Measurements from ENCODE around the gene HLA-DPB1.

HLA-DPB1 gene

GRCh38 chr6:33071569-33071968 lies 4.2 kb upstream of the HLA-DPB1 start:
- no peak for DNase-seq (ENCODE audit: low spot score)

DNA sequence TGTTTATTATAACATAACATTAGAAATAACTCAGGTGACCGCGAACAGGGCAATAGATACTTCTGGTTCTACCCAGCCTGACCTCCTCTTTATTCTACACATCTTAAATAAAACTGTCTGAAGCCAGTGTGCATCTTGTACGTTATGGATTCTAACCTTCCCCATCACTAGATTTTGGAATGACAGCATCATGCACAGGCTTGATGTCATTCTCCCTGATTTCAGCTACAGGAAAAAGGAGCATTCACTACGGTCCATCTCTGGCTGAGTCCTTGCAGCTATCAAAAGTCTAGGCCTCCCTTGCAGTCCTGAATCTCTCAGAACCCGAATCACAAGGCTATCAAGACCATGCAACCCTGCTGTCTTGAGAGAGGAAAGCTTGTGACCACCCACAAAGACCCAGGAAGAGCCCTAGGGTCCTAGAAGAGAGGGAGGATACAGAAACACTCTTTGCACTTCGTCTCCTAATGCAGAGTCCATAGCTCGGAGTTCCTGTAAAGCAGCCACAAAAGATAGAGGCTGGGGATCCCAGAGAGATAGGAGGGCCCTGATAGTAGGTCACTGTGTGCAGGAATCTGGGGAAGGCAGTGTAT lies 3.2 kb upstream of the HLA-DPB1 start:
- no peak overlapping the region for H3K27ac ChIP-seq (ENCODE audit: poor library complexity, severe bottlenecking)
- H3K36me3 ChIP-seq (ENCODE audit: low read depth): no peaks in the 10 kb centered on the region
- TF ChIP-seq, protein P1, sequence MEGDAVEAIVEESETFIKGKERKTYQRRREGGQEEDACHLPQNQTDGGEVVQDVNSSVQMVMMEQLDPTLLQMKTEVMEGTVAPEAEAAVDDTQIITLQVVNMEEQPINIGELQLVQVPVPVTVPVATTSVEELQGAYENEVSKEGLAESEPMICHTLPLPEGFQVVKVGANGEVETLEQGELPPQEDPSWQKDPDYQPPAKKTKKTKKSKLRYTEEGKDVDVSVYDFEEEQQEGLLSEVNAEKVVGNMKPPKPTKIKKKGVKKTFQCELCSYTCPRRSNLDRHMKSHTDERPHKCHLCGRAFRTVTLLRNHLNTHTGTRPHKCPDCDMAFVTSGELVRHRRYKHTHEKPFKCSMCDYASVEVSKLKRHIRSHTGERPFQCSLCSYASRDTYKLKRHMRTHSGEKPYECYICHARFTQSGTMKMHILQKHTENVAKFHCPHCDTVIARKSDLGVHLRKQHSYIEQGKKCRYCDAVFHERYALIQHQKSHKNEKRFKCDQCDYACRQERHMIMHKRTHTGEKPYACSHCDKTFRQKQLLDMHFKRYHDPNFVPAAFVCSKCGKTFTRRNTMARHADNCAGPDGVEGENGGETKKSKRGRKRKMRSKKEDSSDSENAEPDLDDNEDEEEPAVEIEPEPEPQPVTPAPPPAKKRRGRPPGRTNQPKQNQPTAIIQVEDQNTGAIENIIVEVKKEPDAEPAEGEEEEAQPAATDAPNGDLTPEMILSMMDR (IDR thresholded peaks at IDR 0.05; ENCODE audit: poor library complexity, severe bottlenecking): no peak
- no peaks in the 10 kb centered on the region for H3K9me3 ChIP-seq (ENCODE audit: severe bottlenecking)
- H3K4me3 ChIP-seq (ENCODE audit: severe bottlenecking): no peak overlapping the region
- no peaks in the 10 kb centered on the region for H3K4me1 ChIP-seq (ENCODE audit: insufficient read depth, poor library complexity, severe bottlenecking)
- no peak for ATAC-seq (ENCODE audit: low read depth)
- peaks cover 3% of the 10 kb centered on the region for H3K27me3 ChIP-seq (ENCODE audit: insufficient read depth, poor library complexity, severe bottlenecking)
- DNase-seq (ENCODE audit: low spot score): no peak

More at GRCh38 chr6:33071569-33071968, 4.2 kb upstream of the HLA-DPB1 start:
- peaks cover 3% of the 10 kb centered on the region for H3K27me3 ChIP-seq (ENCODE audit: insufficient read depth, poor library complexity, severe bottlenecking)
- H3K4me3 ChIP-seq (ENCODE audit: severe bottlenecking): no peak overlapping the region
- TF ChIP-seq, protein P1 (IDR thresholded peaks at IDR 0.05; ENCODE audit: poor library complexity, severe bottlenecking): no peak
- H3K36me3 ChIP-seq (ENCODE audit: low read depth): no peaks in the 10 kb centered on the region
- H3K9me3 ChIP-seq (ENCODE audit: severe bottlenecking): no peaks in the 10 kb centered on the region
- H3K27ac ChIP-seq (ENCODE audit: poor library complexity, severe bottlenecking): no peak overlapping the region
- no peak for ATAC-seq (ENCODE audit: low read depth)
- H3K4me1 ChIP-seq (ENCODE audit: insufficient read depth, poor library complexity, severe bottlenecking): no peaks in the 10 kb centered on the region

DNA sequence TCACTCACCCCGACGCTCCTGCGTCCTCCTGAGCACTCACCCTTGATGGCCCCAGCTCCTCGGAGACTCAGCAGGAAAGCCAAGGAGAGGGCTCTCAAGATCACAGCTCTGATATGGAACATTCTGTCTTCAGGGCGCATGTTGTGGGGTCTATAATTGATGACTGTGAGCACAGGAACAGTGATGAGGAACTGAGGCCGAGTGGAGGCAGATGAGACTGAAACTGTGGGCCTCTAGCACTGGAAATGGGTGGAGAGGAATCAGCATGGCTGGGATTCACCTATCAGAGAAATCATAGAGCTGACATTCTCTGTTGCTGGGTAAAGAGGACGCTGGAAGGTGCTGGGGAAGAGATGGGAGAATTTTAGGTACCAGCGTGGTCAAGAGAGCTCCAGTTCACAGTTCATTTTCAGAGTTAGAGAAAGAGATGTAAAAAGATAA lies 2.3 kb upstream of the HLA-DPB1 start, which contains the start of gene HLA-DPA1:
Gene HLA-DPA1 (minus strand): TSS at position 219 of the 441 bp plus-strand sequence.
- Histone ChIP-seq H3K4me1 (ENCODE audit: insufficient read depth, poor library complexity, severe bottlenecking) (no peaks in the 10 kb centered on the region), H3K27ac (ENCODE audit: poor library complexity, severe bottlenecking) (no peak within 1 kb of the TSS), H3K27me3 (ENCODE audit: insufficient read depth, poor library complexity, severe bottlenecking) (peaks cover 3% of the 10 kb centered on the region), H3K36me3 (ENCODE audit: low read depth) (no peaks in the 10 kb centered on the region), H3K4me3 (ENCODE audit: severe bottlenecking) (no peak within 1 kb of the TSS), H3K9me3 (ENCODE audit: severe bottlenecking) (no peaks in the 10 kb centered on the region)
- TF ChIP-seq, protein P1 (IDR thresholded peaks at IDR 0.05; ENCODE audit: poor library complexity, severe bottlenecking): no peak
- ATAC-seq (ENCODE audit: low read depth) (peak; percentile 58; the same call in 1 of the 3 replicates), DNase-seq (ENCODE audit: low spot score) (no peak)

DNA sequence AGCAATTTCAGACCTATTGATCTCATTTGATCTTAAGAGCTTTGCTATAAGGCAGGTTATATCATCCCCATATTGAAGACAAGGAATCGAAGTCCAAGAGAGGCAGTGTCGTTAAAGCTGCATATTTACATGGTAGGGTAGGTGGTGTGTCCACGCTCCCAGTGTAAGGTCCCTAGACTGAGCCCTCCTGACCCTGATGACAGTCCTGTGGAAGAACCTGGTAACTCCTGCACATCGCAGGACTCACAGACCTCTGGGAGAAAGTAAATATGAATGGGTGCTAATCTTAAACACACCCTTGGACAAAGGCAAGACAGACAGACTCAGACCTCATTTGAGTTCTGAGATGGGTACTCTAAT lies 602 bp upstream of the HLA-DPB1 start:
- TF ChIP-seq, protein P1 (IDR thresholded peaks at IDR 0.05; ENCODE audit: poor library complexity, severe bottlenecking): no peak
- H3K27me3 ChIP-seq (ENCODE audit: insufficient read depth, poor library complexity, severe bottlenecking): peaks cover 9% of the 10 kb centered on the region
- ATAC-seq (ENCODE audit: low read depth) (no peak), DNase-seq (ENCODE audit: low spot score) (no peak)
- H3K36me3 ChIP-seq (ENCODE audit: low read depth): no peaks in the 10 kb centered on the region
- no peak overlapping the region for H3K27ac ChIP-seq (ENCODE audit: poor library complexity, severe bottlenecking)
- H3K4me3 ChIP-seq (ENCODE audit: severe bottlenecking): no peak overlapping the region
- no peaks in the 10 kb centered on the region for H3K4me1 ChIP-seq (ENCODE audit: insufficient read depth, poor library complexity, severe bottlenecking)
- no peaks in the 10 kb centered on the region for H3K9me3 ChIP-seq (ENCODE audit: severe bottlenecking)

GRCh38 chr6:33076406-33076934 lies 680 bp downstream of the HLA-DPB1 start:
- ATAC-seq (ENCODE audit: low read depth) (no peak), DNase-seq (ENCODE audit: low spot score) (no peak)
- no peaks in the 10 kb centered on the region for H3K36me3 ChIP-seq (ENCODE audit: low read depth)
- TF ChIP-seq, protein P1 (IDR thresholded peaks at IDR 0.05; ENCODE audit: poor library complexity, severe bottlenecking): no peak
- no peaks in the 10 kb centered on the region for H3K9me3 ChIP-seq (ENCODE audit: severe bottlenecking)
- no peak overlapping the region for H3K27ac ChIP-seq (ENCODE audit: poor library complexity, severe bottlenecking)
- no peaks in the 10 kb centered on the region for H3K4me1 ChIP-seq (ENCODE audit: insufficient read depth, poor library complexity, severe bottlenecking)
- no peak overlapping the region for H3K4me3 ChIP-seq (ENCODE audit: severe bottlenecking)
- H3K27me3 ChIP-seq (ENCODE audit: insufficient read depth, poor library complexity, severe bottlenecking): peaks cover 8% of the 10 kb centered on the region
